Panc1 (cell line): ENCODE measurements around the gene ZNF470.

Experiments used
- CTCF ChIP-seq: fragments of 450-650 bp; IDR thresholded peaks from 2 replicates; pipeline ENCODE4 v1.5.1; 2017; ENCODE audit warnings: mild to moderate bottlenecking
- POLR2AphosphoS5 ChIP-seq: IDR thresholded peaks from 2 replicates; pipeline ENCODE4 v1.6.1; 2012; ENCODE audit warnings: mild to moderate bottlenecking, low read depth, low read length, moderate library complexity
- REST ChIP-seq, 2 experiments: IDR thresholded peaks; 2 replicates each; pipeline ENCODE4 v1.6.1; 2011 to 2012; ENCODE audit warnings: low read depth in 2 of 2, control low read depth in 1 of 2, low read length in 1 of 2, mild to moderate bottlenecking in 1 of 2, moderate library complexity in 1 of 2; ENCODE audit not compliant: insufficient read depth in 1 of 2
- SIN3A ChIP-seq: IDR thresholded peaks from 2 replicates; pipeline ENCODE4 v1.6.1; 2012; ENCODE audit warnings: low read depth, mild to moderate bottlenecking, low read length, moderate library complexity, borderline replicate concordance; ENCODE audit not compliant: insufficient read depth
- TCF7L2 ChIP-seq: IDR thresholded peaks from 2 replicates; pipeline ENCODE4 v1.6.1; 2011; ENCODE audit warnings: mild to moderate bottlenecking, low read depth, low read length, inconsistent platforms

DNA sequence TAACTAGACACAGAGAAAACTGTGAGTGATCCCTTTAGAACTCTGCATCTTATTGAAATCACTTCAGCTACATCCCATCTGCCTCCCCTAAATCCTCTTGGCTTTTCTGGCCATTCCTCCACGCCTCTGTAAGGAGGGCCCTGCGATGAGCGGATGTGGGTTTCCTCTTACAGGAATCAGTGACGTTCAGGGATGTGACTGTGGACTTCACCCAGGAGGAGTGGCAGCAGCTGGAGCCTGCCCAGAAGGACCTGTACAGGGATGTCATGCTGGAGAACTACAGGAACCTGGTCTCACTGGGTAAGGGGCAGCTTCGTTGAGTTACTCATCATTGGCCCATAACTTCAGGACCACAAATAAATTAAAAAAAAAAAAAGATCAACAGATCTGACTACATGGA is 46.4 kb downstream of the ZNF470 start:
- no peak for TF ChIP-seq CTCF
- TF ChIP-seq POLR2AphosphoS5: no peak
- TF ChIP-seq REST (IDR thresholded peaks at IDR 0.05; ENCODE audit: insufficient read depth in 1 of 2, low read depth in 2 of 2, low read length in 1 of 2): no peak
- TF ChIP-seq TCF7L2: no peak
- no peak for TF ChIP-seq SIN3A
